Smooth muscle cell of the brain vasculature (primary cell): ENCODE measurements around the gene NR2C1.

Experiments used
- DNase-seq: peaks from one replicate; pipeline ENCODE4 v3.0.0-alpha.2; 2012; ENCODE audit warnings: low read depth, low spot score

NR2C1 gene

DNA sequence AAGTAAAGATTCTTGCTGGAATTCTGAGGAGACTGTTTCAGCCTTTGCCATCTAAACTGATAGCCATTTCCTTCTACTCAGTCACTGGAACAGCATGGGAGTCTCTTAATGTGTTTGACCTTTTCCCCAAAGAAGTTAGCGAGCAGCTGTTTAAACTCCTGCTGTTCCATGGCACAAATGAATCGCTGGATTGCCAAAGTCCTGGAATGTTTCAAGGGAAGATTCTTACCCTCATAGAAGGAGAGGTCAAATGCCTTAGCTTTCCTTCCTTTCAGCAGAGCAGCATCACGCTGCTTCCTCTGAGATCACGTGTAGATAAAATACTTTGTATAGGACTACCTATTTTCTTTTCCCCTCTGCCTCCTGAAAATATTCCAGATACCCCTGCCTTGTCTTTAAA, 10.5 kb upstream of the NR2C1 start:
- DNase-seq: peak; percentile 67

DNA sequence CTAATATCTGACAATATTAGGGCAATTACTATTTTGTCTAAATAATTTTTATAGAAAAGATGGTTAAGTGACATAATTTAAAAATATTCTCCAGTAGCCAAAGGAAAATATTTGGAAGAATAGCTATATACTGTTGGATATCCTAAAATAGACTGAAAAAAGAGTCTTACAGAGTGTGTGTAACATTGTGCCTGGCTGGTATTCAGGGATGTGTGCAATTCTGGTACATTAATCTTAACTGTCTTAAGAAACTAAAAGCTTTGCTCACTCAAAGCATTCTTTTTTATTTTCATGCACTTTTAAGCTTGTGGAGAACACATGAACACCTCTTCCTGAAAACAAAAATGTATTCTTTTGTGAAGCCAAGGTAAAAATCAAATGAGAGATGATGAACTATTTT, 10.1 kb upstream of the NR2C1 start:
- no peak for DNase-seq

DNA sequence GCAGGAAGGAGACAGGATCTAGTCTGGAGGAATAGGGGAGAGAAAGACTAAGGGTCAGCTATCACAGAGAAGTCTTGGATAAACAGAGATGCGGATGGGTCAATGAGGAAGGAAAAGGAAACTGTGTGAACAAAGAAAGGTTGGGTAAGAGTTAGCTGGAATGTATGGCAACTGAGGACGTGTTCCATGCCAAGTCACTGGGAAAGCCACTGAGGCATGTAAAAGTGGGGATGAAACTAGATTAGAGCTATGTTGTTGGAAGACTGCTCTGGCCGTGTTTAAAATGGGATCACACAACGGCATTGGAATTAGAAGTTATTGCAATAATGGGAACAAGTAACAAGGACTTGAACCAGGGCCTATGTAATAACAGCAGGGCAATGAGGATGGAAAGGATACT, 3.9 kb upstream of the NR2C1 start:
- no peak for DNase-seq

DNA sequence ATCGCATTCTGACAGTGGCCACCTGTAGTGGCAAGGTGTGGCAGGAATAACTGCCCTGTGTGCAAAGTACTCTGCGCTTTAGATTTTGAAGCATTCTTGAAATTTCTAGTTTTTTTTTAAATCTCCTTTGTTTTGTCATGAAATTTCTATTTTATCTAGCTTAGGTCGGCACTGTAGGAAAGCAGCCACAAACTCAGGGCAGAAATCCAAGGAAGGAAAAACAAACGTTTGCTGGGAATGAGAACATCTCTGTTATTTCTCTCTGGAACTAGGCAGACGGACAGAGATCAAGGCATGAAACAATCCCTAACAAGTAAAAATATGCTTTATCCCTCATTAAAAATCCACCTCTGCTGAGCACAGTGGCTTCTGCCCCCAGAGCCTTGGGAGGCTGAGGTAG, 1.3 kb upstream of the NR2C1 start:
- peak; percentile 49 for DNase-seq

DNA sequence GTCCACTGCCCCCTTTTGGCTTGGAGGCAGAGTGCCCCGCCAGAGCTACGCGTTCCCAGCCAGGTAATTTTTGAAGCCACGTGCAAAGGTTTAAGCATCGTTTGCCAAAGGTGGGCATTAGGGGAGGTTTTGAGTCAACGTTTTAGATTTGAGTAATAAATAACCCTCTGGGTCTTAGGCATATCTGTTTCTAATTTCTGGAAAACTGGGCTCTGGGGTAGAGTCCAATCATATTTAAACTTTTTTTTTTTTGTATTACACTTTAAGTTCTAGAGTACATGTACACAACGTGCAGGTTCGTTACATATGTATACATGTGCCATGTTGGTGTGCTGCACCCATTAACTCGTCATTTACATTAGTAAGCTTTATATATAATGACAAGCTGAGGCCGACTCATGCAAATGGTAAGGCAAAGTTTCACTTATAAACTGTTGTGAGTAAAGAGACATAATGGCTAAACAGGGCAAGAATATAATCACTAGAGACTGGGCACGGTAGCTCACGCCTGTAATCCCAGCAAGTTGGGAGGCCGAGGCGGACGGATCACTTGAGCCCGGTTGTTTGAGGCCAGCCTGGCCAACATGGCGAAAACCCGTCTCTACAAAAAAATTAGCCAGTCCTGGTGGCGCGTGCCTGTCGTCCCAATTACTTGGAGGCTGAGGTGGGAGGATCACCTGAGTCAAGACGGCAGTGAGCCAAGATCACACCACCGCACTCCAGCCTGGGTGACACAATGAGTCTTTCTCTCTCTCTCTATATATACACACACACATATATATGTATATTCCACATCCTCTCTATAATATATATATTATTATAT, 491 bp upstream of the NR2C1 start:
- no peak for DNase-seq

DNA sequence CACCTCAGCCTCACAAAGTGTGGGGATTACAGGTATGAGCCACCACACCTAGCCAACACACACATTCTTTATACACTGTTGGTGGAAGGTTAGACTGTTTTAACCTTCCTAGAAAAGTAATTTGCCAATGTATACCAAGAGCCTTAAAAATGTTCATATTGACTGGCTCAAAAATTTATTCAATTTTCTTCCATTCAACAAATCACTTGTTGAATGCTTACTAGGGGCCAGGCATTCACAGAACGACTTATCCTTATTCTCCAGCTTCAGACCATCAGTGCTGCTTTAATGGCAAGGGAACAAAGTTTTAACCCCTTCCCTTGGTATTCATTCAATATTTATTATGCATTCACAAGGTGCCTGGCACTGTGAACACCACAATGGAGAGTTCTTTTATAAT, 3.0 kb downstream of the NR2C1 start:
- DNase-seq: no peak

DNA sequence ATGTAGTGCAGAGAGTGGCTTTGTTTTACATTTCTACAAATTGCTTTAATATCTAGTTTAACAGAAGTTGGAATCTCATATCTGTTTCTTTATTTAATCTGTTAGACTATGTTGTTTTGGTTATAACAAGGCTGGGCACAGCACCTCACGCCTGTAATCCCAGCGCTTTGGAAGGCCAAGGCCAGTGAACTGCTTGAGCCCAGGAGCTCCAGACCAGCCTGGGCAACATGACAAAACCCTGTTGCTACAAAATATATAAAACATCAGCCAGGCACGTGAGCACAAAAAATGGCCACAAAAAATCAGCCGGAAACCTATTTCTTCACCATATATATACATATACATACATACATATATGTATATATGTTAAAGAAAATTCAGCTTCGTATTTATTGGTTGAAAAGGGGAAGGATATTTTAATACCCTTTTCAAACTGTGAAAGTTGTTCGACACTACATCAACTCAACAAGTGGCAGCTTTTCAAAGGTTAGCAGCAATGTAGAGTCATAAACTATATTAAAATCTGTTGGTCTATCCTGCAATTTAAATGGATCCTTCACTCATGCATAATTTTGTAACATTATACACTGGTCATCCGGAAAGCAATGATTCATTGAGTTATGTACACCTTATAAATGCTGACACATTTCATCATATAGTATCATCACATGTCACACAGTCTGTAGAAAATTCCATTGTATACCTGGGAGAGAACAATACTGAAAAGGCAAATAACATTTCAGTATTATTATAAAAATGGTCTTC, 7.1 kb downstream of the NR2C1 start:
- no peak for DNase-seq

DNA sequence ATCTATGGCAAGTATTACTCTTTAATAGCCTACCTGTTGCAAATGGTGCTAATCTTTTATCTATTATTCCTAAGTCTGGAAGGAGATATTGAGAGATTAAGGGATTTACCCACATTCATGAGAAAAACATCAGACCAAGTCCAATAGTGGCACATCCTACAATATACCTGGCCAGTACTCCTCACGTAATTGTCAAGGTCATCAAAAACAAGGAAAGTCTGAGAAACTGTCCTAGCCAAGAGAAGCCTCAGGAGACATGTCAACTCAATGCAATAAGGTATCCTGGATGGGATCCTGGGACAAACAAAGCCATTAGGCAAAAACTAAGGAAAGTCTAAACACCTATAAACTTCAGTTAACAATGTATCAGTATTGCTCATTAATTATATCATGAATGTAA, 12.5 kb downstream of the NR2C1 start:
- no peak for DNase-seq

DNA sequence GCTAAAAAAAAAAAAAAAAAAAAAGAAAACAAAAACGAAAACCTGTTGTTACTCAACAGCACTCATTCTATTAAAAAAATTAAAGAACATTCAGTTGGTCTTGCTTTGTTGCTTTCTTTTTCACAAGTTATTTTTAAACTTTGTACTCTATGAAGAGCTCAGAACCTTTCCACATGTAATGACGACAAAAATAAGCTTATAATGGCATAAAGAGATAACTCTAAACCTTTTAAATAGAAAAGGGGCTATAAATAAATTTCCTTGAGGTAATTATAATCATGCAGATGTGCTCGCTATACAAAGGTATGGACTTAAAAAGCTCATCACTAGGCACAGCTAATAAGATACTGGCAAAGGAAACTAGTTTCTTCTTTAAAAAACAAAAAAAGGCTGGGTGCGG, 13.4 kb downstream of the NR2C1 start:
- no peak for DNase-seq

DNA sequence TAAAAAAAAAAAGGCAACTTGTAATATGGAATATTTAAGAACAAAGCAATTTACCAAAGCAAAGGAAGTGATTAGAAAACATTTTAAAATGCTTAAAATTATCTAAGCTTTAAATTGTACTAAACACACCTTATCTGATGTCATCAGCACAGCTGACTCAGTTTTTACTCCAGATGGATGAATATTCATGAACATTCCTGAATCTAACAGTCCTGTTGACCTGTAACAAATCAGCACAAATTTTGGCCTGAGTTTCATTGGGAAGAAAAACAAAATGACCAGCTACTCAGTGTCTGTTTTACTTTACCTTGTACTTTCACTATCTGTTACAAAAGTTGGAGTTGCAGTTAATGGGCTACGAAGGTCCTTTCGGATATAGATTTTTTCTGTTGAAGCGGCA, 16.0 kb downstream of the NR2C1 start:
- DNase-seq: no peak

DNA sequence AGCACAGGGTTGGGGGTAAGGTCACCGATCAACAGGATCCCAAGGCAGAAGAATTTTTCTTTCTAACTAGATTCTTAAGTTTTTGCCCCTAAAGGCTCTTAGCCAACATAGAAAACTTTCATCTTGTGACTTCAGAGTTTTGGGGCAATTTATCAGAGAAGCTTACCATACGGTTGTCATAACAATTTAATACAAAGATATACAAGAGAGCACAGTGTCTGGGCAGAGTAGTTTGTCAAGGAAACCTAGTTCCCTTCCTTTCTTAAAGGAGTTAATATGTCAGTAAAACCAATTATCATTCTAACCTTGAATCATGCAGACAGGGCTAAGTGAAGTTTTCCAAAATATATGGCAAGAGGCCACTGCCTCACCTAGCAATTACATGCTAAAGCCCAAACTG, 18.4 kb downstream of the NR2C1 start:
- DNase-seq: no peak

DNA sequence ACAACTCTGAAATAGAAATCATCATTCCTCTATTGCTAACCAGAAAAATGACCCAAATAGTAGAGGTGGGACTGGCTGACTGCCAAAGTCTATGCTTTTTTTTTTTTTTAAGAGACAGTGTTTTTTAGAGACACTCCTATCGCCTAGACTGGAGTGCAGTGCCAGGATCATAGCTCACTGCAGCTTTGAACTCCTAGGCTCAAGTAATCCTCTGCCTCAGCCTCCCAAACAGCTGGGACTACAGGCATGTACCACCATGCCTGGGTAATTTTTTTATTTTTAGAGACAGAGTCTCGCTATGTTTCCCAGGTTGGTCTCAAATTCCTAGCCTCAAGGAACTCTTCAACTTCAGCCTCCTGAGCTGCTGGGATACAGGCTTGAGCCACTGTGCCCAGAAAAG, 19.2 kb downstream of the NR2C1 start:
- no peak for DNase-seq

DNA sequence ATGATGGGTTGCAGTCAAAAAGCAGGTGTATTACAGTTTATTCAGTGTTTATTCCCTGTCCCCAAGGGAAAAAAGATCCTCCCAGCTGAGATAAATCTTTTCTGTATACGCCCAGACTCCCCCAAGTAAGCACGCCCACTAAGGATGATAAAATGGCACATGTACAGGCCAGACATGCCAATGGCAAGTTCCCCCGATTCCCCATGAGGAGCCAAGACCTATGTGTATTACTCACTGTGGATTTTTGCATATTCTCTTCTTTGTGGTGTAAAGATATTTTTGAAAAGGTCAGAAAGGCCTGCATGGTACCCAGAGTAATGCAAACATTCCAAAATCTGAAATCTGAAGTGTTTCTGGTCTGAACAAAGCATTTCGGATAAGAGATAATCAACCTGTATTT, 22.2 kb downstream of the NR2C1 start:
- no peak for DNase-seq

DNA sequence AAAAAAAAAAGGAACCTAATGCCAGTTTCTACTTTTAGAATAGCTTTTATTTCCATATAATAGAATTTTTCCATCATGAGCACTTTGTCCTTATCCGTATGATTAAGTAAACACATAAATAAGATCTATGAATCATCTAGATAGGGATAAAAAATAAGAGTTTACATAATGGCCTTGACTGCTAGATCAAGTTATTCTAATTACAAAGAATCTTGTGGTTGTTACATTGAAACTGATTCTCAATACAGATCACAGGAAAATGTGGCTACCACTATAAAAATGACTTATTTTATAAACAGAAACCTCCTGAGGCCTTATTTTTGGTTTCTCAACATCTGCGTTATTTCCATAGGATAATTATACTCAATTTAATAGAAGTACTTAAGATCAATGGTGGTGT, 35.5 kb downstream of the NR2C1 start:
- no peak for DNase-seq

DNA sequence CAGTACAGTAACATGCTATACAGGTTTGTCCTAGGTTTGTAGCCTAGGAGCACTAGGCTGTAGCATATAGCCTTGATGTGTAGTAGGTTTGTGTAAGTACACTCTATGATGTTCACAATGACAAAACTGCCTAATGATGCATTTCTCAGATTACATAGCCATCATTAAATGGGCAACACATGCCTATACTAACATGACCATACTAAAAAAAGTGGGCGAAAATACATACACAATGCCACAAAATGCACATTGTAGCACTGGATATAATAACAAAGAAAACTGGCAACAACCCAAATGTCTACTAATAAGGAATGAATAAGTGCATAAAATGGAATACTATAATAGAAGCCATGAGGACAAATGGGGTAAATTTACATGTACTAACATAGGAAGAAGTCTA, 38.7 kb downstream of the NR2C1 start:
- no peak for DNase-seq

DNA sequence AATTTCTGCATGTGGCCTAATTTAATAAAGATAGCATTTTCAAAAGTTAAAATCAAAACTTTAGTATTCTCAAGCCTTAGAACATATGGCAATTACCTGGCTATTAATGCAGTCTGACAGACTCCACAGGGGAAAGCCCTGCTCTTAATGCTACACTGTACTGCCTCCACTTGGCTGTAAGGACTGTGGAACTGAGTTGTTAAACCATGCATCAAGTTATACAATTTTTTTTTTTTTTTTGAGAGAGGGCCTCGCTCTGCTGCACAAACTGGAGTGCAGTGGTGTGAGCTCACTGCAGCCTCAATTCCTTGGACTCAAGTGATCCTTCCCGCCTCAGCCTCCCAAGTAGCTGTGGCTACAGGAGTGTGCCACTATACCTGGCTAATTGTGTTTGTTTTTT, 50.9 kb downstream of the NR2C1 start:
- DNase-seq: no peak

DNA sequence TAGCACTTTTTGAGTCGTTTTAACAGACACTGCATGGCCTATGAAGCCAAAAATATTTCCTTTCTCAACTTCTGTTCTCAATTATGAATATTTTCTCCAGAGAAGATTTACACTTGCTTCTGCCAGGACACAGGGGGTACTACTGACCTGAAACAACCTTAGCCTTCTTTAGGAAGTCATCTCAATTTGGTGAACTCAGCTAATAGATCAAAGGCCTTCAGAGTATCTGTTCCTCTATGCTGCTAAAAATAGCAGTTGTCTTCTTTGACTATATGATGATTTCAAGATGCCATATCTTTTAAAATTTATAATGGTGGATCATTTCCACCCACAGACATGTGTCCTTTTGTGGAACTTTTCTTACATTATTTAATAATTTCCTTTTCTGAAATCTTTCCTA, 55.9 kb downstream of the NR2C1 start:
- DNase-seq: no peak

DNA sequence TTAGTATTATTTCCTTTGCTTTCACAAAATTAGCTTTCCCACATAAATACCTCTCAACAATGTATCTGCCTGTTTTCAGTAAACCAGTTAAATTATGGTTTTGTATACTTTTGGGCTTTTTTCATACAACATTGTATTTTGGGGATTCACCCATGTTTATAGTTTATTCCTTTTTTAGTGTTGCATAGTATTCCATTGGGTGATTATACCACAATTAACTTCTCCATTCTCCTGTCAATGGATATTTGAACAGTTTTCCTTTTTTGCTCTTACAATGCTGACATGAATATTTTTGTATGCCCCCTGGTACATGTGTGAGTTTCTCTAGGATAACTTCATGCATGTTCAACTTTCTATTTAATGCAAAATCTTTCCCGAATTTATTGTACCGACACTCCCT, 57.3 kb downstream of the NR2C1 start:
- DNase-seq: no peak

DNA sequence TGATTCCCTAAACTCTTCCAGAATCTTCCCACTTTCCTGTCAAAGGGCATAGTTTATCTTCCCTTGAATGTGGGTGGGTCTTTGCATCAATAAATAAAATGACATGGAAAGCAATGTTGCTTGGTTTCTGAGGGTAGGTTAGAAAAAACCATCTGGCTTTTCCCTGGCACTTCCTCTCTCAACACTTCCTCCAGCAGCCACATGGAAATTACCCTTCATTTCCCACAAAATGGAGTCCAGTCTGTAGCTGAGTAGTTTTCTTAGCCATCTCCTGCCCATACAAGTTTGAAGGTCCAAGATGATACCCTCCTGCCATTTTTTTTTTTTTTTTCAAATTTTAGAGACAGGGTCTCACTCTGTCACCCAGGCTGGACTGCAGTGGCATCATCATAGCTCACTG, 58.9 kb downstream of the NR2C1 start:
- no peak for DNase-seq

DNA sequence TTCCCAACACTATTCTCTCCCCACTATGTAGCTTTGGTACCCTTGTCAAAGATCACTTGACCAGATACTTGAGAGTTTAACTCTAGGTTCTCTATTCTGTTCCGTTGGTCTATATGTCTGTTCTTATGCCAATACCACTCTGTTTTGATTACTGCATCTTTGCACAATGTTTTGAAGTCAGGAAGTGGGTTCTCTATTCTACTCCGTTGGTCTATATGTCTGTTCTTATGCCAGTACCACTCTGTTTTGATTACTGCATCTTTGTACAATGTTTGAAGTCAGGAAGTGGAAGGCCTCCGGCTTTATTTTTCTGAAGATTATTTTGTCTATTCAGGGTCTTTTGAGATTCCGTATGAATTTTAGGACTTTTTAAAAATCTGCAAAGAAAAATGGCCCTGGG, 67.2 kb downstream of the NR2C1 start:
- no peak for DNase-seq

DNA sequence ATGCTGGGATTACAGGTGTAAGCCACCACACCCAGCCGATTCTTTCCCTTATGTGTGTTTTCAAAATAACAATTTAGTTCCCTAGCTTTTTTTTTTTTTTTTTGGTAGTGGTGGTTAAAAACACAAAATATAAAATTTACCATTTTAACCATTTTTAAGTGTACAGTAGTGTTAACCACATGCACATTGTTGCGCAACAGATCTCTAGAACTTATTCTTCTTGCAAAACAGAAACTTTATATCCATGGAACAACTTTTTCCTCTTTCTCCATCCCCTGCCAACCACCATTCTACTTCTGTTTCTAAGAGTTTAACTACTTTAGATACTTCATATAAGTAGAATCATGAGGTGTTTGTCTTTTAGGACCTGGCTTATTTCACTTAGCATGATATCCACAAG, 68.8 kb downstream of the NR2C1 start:
- no peak for DNase-seq

DNA sequence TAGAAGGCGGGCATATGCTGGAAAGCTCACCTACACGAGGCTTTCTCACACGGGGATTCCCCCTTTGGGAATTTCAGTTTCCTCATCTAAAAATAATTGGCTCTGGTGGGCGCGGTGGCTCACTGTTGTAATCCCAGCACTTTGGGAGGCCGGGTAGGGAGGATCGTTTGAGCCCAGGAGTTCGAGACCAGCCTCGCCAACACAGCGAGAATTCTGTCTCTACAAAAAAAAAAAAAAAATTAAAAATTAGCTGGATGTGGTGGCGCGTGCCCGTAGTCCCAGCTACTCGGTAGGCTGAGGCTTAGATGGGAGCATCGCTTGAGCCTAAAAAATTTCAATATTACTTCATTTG, 69.5 kb downstream of the NR2C1 start:
- DNase-seq: no peak

DNA sequence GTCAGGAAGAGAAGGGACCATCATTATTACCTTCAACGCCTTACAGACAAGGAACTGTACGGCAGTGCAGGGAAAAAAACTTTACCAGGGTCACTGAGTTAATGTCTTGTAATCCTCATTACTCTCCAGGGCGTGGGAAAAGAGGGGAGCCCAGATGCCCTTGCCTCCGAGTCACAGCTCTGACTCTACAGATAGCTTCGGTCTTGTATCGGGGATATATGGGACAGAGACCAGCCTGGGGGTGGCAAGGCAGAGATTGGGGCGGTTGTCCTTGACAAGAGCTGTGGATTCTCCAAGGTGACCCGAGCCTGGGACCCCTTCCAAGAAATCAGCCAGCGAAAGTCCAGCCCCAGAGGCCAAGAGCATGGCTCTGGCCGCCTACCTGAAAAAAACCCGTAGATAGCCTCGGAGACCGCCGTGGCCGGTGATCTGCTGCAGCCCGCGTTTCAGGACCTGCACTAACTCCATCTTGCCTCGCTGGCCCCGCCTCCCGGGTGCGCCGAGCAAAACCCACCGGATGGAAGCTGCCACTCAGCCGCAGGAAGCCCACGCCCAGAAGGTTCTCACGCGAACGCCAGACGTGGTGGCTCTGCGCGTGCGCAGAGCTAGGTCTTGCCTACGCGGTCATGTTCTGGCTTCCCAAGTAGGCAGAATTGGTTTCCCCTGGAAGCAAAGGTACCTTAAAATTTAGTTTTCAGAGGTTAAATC, 70.1 kb downstream of the NR2C1 start, which contains the start of gene NDUFA12:
Gene NDUFA12 (minus strand): TSS at position 485 of the 708 bp plus-strand sequence. CDS start 17 bp downstream, at position 468.
- DNase-seq: peak; percentile 95
